NCI-H510A treated with DMSO at 0.1 percent for 48 hours (cell line): Measurements from ENCODE around the gene SF1.

Source experiments
- DNase-seq: peaks from one replicate; lab custom pipeline; 2025; lab: John Stamatoyannopoulos, UW

Gene SF1

DNA sequence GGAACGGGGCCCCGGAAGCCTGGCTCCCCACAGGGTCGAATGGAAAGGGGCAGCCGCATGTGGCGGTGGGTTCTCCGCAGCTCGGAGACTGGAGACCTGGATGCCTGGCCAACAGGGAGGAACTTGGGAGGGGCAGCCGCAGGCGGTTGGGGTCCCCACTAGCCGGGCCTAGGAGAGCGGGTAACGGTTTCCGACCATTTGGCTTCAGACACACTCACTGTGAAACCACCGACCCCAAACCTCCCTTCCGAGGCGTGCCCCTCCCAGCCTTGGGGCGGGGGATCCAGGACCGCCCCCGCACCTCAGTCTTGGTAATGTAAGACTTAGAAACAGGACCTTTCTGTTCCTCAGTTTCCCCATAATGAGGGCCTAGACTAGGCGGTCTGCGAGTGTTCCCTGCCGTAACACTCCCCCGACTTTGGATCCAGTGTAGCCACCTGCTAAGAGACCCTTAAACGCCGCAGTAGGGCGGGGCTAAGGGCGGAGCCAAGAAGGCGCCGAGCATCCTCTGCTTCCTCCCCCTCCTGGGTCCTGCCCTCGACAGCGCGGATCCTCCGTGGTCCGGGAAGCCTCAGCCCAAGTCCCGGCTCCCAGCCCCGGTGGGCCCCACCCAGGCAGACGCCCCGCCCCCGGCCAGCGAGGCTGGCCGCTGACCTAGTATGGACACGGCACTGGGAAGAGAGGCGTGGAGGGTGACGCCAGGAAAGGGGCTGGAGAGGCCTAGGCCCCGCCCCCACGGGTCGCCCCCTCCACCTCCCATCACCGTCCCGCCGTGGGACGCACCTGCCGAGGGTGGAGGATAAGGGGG, 32.6 kb downstream of the SF1 start:
- DNase-seq: no peak

DNA sequence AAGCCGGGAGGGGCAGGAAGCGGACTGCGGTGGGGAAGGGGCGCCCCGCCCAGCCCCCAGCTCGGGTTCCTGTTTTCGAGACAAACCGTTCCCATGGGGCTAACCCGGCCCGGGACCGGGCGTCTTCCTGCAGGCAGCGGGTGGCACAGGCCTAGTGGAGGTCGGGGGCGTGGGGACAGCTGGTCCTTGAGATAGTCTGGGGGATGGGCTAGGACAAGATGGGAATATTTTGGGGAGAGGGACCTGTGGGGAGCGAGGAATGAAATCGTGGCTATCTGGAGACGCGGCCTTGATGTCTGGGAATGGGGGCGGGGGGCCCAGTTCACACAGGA, 33.2 kb downstream of the SF1 start:
- DNase-seq: no peak

DNA sequence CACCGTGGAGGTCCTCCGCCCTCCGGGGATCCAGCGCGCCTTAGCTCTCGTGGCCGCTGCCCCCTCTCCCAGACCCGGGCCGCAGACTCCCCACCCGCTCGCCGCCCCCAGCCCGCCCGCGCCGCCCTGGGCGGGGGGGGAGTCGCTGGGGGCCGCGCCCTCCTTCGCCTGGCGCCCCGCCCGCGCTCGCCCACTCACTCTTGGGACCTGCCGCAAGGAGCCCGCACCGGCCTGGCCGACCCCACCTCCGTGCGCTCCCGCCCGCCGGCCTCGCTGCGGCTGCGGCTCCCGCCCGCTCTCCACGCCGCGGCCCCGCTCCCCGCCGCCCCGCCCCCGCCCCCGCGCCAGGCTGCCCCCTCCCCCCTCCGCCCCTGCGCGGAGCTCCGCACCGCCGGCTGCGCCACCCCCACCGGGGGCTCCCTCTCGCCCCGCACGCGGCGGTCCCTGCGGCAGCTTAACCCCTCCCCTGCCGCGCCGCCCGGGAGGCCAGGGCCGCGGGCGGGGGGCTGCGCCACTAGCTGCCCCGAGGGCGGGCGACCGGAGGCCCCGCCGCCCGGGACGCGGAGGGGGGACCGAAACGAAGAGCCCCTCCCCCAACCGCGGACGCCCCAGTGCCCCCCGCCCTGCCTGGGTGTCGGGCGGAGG, 33.7 kb downstream of the SF1 start:
- DNase-seq: no peak

DNA sequence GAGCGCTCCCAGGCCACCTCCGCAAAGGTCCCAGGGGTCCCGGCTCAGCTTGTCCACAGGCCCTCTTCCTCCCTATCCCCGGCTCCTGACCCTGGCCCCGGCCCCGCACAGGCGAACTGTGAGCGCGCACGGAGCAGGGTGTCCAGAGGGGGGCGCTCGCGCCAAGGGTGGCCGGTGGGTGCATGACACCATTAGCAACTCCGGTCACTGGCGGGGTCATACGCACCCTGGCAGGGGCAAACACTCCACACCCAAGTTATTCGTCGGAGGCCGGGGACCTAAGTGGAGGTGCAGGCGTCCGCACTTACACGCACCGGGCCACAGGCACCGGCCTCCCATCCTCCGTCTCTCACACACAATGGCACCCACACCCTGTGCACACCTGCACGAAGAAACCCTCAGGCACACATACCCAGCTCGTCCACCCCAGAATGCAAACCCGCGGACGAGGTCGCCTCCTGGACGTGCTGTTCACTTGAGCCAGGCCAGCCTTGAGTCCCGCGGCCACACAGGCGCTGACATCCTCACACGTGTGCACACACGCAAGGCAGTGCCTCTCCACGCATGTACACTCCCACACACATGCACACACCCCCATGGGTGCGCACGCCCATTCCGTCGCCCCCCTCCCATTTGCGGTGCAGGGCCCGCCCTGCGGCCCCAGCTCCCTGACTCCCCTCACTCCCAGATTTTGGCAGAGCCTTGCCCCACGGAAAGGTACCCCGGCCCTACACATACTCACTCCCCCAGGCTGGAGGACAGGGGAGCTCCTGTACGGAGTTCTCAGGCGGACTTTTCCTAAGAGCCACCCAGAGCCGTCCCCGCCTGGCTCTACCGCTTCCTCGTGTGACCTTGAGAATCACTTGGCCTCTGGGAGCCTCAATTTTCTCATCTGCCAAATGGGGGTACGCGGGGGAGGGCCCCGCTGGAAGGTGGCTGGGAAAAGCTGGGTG, 34.5 kb downstream of the SF1 start, which contains the start of gene RASGRP2:
Gene RASGRP2 (minus strand): TSS at position 552 of the 953 bp plus-strand sequence. CDS start 1,276 bp downstream, outside the sequence.
- no peak for DNase-seq

DNA sequence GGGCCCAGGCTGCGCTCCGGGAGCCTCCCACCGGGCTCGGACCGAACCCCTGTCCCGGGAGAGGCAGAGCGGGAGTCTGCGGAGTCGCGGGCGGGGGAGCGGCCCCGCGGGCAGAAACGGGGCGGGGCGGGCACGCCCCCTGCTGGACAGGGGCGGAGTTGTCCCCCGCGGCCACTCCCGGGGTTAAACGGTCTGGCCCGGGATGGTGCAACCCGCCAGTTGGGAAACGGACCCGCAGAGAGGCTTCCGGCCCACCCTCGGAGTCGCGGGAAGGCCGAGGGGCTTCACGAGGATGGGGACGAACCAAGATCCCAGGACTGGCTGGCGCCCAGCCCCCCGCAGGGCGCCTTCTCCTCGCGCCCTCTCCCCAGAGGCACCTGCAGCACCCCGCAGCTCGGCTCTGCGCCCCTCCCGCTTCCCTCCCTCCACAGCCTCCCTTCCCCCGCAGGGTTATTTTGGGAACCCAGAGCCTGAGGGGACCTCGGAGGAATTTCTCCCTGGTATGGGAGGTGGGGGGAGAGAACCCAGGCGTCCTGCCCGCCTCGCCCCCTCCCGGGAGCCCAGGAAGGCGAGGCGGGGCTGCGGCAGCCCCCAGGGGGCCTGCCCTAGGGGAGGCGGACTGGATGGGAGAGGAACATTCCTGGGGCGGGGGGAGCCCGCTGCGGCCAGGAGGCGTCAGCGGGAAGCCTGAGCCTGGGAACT, 35.3 kb downstream of the SF1 start:
- DNase-seq: no peak

DNA sequence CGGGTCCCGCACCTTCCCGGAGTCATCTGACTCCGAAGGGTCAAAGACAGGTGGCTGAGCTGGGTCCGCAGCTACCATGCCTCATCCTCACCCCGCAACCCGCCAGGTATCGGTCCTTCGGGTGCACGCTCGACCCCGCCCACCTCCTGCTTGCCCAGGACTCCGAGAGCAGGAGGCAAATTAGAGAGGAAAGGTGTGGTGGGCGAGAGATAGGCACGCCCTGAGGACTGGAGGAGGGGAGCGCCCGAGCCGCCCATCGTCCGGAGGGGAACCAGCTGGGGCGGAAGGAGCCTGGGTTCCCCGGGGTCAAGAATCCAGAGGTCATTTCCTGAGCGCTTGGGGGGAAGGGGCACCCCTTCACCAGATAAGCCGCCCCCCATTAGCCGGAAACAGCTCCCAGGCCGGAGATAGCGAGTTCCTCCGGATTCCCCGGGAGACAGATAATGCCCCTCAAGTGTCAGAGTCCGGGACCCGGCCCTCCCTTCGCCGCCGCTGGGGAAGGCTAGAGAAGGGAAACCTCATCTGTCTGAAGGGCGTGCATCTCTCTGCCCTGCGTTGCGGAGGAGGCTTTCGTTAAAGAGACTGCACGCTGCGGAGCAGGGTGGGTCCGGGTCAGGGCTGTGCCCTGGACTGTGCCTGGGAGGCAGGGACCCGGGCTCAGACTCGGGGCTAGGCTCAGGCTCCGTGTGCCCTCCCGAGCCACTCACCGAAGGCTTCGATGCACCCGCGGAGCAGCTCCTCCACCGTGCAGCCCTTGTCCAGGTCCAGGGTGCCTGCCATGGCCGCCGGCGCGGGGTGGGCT, 36.1 kb downstream of the SF1 start:
- DNase-seq: no peak

DNA sequence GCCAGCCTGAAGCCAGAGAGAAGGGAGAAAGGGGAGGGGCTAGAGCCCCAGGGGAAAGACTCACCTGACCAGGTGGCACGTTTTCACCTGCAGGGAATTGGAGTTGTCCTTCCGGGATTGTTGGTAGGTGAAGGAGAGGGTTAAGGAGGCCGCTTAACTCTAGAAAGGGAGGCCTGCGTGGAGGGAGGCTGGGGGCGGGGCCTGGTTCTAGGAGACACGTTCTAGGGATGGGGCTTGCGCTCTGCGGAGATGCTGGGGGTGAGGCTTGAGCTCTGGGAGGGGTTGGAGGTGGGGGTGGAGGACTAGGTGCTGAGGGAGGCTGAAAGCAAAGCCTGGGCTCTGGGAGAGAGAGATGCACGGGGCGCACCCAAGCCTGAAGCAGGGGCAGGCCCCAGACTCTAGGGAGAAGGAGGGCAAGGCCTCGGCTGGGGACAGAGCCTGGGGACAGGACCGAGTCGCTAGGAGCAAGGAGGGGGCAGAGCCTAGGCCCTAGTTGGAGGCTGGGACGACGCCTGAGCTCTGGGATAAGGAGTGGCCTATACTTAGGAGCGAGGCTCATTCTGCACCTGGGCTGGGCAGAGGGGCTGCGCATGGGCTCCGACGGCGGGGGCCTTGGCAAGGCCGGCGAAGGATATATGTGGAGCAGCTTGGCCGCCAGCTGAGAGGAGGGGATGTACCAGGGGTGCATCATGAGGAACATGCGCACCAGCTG, 36.8 kb downstream of the SF1 start:
- no peak for DNase-seq

DNA sequence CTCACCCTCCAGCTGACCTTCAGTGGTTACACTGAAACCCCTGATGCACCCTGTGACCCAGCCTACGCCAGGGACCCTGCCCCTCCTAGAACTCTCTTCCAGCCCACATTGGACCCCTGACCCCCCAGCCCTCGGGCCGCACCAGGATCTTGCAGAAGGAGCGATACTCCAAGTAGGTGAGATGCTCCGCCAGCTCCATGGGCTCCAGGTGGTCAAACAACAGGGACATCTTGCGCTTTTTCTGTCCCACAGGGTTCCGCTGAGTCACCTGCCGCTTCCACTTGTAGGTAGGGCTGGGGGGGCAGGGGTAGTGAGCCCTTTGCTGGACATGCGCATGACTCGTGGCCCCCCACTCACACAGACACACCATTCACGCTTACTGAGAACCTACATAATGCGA, 38.5 kb downstream of the SF1 start:
- no peak for DNase-seq

DNA sequence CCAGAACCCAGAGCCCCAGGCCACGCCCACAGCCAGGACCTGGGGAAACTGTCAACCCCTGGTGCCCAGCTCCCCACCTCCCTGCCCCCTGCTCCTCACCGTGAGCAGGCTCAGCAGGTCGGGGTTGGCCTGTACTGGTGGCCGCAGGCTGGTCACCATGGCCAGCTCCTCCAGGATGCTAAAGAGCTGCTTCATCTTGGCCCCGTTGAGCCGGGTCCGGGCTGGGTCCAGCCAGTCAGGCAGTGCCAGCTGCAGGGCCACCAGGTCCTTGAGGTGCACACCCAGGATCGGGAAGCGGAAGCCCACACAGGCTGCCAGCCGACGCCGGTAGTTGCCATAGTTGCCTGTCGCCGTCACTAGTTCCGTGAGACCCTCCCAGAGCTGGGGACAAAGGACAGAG, 41.7 kb downstream of the SF1 start:
- DNase-seq: no peak

DNA sequence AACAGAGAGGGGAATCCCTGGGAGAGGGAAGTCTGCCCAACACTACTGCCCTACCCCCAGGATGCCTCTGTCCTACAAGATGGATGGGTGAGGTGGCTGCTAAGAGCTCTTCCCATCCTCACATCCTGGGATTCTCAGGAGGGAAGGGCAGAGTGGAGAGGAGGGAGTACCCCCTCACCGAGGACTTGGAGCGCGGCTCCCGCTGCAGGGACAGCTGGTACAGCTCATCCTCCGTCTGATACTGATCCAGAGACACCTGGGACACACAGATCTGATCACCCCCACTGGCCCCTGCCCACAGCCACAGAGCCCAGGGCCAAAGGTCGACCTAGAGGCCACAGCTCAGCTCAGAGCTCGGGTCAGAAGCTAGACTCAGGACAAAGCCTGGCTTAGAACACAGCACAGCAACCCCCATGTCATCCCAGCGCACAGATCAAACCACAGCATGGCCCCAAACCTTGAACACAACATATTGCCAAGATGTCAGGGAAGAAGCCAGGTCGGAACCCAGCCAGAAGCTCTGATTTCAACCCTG, 42.5 kb downstream of the SF1 start:
- no peak for DNase-seq

DNA sequence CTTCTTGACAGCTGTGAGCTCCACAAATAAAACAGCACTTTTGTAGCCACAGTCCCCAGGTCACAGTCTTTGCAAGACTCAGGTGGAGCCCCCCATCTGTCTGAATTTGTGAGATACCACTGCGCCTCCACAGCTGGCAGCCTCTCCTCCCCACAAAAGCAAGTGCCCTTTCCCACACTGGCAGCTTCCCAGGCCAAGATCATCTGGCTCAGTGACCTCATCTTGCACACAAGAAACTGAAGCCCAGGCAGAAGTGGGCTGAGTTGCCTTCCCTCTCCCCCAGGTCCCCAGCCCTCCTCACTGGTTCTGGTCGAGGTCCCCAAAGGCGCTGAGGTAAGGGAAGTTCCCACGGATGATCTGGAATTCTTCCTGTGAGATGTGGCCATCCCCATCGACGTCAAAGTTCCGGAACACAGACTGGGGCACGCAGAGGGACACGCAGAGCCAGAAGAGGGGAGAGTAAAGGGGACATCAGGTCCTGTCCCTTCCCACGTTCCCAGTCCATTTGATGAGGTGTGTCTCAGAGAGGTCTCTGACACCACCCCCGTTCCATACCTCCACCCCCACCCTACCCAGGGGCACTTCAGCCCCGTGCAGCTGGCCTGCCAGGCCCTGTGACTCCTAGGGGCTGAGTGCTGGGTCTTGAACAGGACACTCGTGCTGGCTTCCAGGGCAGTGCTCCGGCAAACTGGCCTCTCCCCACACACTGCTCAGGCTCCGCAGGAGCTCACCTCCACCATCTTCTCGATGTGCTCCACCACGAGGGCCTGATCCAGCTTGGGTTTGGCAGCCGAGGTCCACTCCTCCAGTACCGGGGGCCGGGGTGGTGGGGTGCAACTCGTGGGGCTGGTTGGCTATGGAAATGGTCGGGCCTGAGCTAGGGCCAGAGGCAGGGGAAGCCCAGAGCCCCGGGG, 43.3 kb downstream of the SF1 start:
- DNase-seq: no peak

DNA sequence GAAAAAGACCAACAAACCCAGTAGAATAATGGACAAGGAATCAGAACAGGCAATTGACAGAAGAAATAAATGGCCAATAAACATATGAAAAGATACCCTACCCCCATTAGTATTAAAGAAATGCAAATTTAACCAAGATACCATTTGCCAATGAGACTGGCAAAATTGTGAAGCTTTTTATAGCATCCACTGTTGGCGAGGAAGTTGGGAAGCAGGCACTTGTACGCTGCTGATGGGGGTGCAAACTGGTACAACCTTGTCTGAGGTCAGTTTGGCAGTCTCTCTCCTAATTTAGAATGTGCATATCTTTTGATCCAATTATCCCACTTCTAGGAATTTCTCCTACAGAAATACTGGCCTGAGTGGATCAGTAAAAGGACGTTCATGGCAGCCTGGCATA, 46.7 kb downstream of the SF1 start:
- no peak for DNase-seq

DNA sequence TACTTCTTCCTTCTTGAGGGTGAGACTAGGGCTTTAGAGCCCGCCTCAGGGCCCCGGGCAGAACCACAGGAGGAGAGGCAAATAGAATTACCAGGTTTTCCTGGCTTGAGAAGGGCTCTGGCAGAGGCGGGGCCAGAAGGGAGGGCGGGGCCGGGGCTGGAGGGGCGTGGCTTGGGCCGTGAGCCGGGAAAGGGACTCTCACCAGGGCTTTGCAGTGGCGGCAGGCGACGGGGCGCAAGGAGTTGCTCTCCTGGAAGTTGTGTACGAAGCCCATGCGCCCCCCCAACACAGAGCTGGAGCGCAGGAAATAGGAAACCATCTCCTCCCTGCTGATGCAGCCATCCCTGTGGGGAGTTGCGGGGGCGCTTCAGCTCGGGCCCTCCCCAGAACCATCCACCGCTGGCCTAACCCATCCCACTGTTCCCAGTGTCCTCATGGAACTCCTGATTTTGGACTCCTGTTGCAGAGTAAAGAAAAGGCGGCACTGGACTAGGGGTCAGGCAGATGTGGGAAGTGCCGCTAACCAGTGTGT, 48.4 kb downstream of the SF1 start:
- DNase-seq: no peak

DNA sequence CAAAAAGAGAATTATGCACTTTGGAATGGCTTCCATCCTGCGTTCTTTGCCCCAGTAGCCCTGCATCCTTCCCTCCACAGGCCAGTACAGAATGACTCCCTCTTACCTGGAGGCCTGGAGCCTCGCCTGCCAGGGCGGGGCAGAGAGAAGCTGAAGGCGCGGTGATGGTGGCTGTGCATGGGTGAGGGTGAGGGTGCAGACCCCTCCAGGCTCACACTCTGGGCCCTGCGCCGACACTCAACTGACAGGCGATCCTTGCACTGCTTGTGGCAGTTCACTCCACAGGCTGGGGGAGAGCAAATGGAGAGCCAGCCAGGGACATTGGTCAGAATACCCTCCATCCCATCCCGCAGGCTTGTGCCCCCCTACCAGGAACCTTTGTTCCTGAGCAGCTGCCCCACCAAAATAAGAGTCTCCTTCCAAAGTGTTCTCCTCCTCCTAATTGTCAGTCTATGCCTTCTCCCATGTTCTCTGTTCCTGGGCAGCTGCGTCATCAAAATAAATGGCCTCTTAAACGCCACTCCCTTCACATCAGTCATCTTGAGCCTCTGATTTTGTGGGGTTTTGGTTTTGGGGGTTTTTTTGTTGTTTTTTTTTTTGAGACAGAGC, 49.5 kb downstream of the SF1 start:
- no peak for DNase-seq

DNA sequence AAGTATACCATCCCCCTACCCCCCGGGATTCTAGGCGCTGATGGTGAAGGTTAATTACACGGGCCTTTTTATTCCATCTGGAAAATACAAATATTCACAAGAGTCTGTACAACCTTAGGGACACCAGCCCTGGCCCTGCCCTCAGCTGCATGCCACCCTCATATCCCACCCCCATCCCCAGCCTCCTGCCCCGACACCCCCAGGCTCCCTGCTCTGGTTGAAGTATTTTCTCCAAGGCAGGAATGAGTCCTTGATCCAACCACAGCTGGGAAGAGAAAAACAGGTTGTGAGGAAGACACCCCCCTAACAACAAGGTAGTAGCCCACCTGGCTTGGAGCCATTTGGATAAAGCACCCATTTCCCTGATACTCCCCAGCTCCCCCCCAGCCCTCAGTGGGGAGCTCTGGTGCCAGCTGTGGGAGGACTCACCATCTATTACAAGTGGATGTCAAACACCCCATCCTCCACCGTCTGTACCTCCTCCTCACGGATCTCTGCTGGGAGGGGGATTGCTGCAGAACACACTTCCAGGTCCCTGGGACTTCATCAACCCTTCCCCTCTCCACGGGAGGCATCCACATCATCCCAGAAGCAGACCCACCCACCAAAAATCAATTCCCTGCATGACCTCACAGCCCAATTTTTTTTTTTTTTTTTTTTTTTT, 51.3 kb downstream of the SF1 start:
- no peak for DNase-seq

DNA sequence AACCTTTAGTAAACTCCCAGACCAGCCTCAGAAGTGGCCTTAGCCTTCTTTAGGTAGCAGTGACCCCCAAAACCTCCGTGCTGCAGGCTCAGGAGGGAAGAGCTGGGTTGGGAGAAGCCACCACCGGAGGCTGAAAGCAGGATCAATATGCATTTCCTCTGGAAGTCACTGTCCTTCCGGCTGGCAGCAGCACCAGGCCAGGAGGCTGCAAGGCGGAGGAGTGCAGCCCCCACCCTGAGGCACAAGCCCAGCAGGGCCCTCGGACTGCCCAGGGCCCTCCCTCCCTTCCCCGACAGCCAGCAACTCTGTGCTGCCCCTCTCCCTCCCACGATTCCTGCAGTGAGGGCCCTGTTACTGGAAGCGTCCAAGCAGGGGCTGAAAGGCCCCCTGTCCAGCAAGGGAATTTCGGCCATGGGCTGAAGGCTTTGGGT, 52.1 kb downstream of the SF1 start:
- DNase-seq: no peak

DNA sequence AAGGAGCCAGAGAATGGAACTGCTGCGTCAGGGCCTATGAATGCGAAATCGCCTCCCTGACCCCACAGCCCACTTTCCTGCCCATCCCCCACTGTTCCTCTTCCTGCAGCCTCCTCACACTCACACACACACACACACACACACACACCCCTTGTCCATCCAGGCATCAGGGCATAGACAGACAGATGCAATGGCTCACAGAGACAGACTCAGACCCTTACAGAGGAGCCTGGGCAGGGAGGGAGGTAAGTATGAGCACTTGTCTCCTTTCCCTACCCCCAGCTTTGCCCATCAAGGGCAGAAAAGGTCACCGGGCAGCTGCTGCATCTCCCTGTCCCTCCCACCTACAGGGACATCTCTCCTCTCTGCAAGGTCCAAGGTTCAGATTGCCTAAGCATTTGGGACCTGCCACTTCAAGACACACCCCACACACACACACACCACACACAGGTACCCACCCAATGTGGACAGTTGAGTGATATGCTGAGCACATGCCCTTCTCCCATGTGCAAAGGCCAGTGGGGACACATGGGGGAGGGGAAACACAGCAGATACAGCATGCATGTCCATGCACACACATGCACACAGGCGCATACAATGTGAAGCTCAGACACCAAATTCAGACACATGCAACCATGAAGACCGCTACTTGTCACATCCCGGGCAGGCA, 53.3 kb downstream of the SF1 start:
- DNase-seq: no peak
